ENCODE measurements around the gene N4BP2L2. TPM values are rescaled to one million over a fixed set of nuclear protein-coding genes. Genes with fewer than 3 reads are reported as not detected.

Gene N4BP2L2
- total RNA-seq, 1 donor from 2014 or later, result 131 TPM

GRCh38 chr13:32476021-32476731 lies 62.4 kb downstream of the N4BP2L2 start:
- peaks cover 3% of the 10 kb centered on the region for H3K36me3 ChIP-seq
- H3K27ac ChIP-seq (replicated peaks), result peak overlapping the region; percentile 37
- TF ChIP-seq, protein P1, sequence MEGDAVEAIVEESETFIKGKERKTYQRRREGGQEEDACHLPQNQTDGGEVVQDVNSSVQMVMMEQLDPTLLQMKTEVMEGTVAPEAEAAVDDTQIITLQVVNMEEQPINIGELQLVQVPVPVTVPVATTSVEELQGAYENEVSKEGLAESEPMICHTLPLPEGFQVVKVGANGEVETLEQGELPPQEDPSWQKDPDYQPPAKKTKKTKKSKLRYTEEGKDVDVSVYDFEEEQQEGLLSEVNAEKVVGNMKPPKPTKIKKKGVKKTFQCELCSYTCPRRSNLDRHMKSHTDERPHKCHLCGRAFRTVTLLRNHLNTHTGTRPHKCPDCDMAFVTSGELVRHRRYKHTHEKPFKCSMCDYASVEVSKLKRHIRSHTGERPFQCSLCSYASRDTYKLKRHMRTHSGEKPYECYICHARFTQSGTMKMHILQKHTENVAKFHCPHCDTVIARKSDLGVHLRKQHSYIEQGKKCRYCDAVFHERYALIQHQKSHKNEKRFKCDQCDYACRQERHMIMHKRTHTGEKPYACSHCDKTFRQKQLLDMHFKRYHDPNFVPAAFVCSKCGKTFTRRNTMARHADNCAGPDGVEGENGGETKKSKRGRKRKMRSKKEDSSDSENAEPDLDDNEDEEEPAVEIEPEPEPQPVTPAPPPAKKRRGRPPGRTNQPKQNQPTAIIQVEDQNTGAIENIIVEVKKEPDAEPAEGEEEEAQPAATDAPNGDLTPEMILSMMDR (IDR thresholded peaks at IDR 0.05; ENCODE audit: borderline replicate concordance), result no peak
- H3K4me1 ChIP-seq, result peaks cover 47% of the 10 kb centered on the region
- intact Hi-C loops (cut with micrococcal nuclease), result no loop called here
- DNase-seq, result no peak
- no peak overlapping the region for H3K4me3 ChIP-seq
- H3K27me3 ChIP-seq (ENCODE audit: low read depth), result no peaks in the 10 kb centered on the region
- no peaks in the 10 kb centered on the region for H3K9me3 ChIP-seq (replicated peaks)

- Histone ChIP-seq H3K4me1 (peaks cover 53% of the 10 kb centered on the region), H3K36me3 (peaks cover 3% of the 10 kb centered on the region), H3K27ac (replicated peaks) (no peak overlapping the region), H3K27me3 (ENCODE audit: low read depth) (no peaks in the 10 kb centered on the region), H3K4me3 (no peak overlapping the region), H3K9me3 (replicated peaks) (no peaks in the 10 kb centered on the region)
- no peak for DNase-seq
- TF ChIP-seq, protein P1 (IDR thresholded peaks at IDR 0.05; ENCODE audit: borderline replicate concordance), result no peak
- intact Hi-C loops (cut with micrococcal nuclease), result no loop called here
These were observed 63.4 kb downstream of the N4BP2L2 start for GRCh38 chr13:32474999-32475792.

- DNase-seq, result no peak
- no peaks in the 10 kb centered on the region for H3K27me3 ChIP-seq (ENCODE audit: low read depth)
- H3K9me3 ChIP-seq (replicated peaks), result no peaks in the 10 kb centered on the region
- H3K27ac ChIP-seq (replicated peaks), result no peak overlapping the region
- no peak overlapping the region for H3K4me3 ChIP-seq
- TF ChIP-seq, protein P1 (IDR thresholded peaks at IDR 0.05; ENCODE audit: borderline replicate concordance), result no peak
- intact Hi-C loops (cut with micrococcal nuclease), result no loop called here
- H3K4me1 ChIP-seq, result peaks cover 53% of the 10 kb centered on the region
- peaks cover 3% of the 10 kb centered on the region for H3K36me3 ChIP-seq
These were observed 64.9 kb downstream of the N4BP2L2 start for GRCh38 chr13:32473650-32474049.

GRCh38 chr13:32472194-32472621 lies 66.4 kb downstream of the N4BP2L2 start:
- Histone ChIP-seq H3K4me1 (peaks cover 53% of the 10 kb centered on the region), H3K27ac (replicated peaks) (peak overlapping the region; percentile 56), H3K4me3 (no peak overlapping the region), H3K9me3 (replicated peaks) (no peaks in the 10 kb centered on the region), H3K27me3 (ENCODE audit: low read depth) (no peaks in the 10 kb centered on the region), H3K36me3 (no peaks in the 10 kb centered on the region)
- TF ChIP-seq, protein P1 (IDR thresholded peaks at IDR 0.05; ENCODE audit: borderline replicate concordance), result no peak
- no peak for DNase-seq
- intact Hi-C loops (cut with micrococcal nuclease), result no loop called here

DNA sequence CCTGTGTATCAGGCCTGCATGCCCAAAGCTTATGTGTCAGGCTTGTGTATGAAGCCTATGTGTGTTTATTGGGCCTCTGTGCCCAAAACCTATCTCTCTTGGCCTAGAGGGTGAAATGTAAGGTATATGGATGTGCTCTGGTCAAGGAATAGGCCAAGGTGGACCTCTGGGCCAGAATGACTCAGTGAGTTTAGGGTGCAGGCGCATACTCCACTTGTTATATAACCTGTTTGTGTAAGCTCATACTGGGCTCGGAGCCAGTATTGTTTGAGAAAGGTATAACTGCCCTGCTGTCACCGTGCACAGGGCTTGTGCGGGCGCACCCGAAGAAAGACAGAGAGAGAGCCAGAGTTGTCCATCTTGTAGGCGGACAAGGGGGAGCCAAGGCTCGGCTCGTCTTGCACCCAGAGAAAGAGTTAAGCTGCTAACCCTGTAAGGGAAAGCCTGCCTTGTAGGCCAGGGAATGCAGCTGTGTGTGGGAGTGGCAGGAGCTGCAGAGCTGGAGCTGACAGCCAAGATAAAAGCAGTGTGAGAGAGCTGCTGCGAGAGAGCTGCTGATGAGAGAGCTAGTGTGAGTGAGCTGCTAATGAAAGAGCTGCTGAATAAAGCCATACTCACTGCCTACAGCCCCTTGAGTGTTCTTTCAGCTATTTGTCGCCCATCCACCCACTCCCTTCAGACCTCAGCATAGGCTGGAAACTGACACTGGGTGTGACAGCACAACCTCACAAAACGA lies 67.2 kb downstream of the N4BP2L2 start:
- TF ChIP-seq, protein P1 (IDR thresholded peaks at IDR 0.05; ENCODE audit: borderline replicate concordance), result no peak
- peaks cover 45% of the 10 kb centered on the region for H3K4me1 ChIP-seq
- no peak overlapping the region for H3K4me3 ChIP-seq
- no peaks in the 10 kb centered on the region for H3K36me3 ChIP-seq
- H3K27ac ChIP-seq (replicated peaks), result peak overlapping the region; percentile 56
- intact Hi-C loops (cut with micrococcal nuclease), result no loop called here
- H3K27me3 ChIP-seq (ENCODE audit: low read depth), result no peaks in the 10 kb centered on the region
- H3K9me3 ChIP-seq (replicated peaks), result no peaks in the 10 kb centered on the region
- peak; percentile 42 for DNase-seq
